D341Med (cell line): ENCODE results near the gene JAG2.

Source experiments
- DNase-seq: peaks from one replicate; pipeline ENCODE4 v3.0.0; 2012; ENCODE audit warnings: low spot score

Gene JAG2

GRCh38 chr14:105181549-105182295 is 13.1 kb upstream of the JAG2 start:
- DNase-seq: no peak

- DNase-seq: peak; percentile 96
Measured at GRCh38 chr14:105180592-105181548, 12.3 kb upstream of the JAG2 start, which contains the start of gene NUDT14. TSS of gene NUDT14 (minus strand) at chr14:105181312. CDS start at chr14:105181209, 103 bp downstream.

- DNase-seq: no peak
Measured at GRCh38 chr14:105179191-105179590, 10.6 kb upstream of the JAG2 start.

- DNase-seq: no peak
Measured at GRCh38 chr14:105178868-105179140, 10.2 kb upstream of the JAG2 start.

GRCh38 chr14:105178069-105178867 is 9.7 kb upstream of the JAG2 start:
- DNase-seq: no peak

- DNase-seq: no peak
Measured at GRCh38 chr14:105177082-105177481, 8.5 kb upstream of the JAG2 start.

- no peak for DNase-seq
Measured at GRCh38 chr14:105176513-105176912, 7.9 kb upstream of the JAG2 start.

GRCh38 chr14:105173901-105174894 is 5.6 kb upstream of the JAG2 start:
- no peak for DNase-seq

- no peak for DNase-seq
Measured at GRCh38 chr14:105173145-105173544, 4.6 kb upstream of the JAG2 start.

- no peak for DNase-seq
Measured at GRCh38 chr14:105172476-105172875, 3.9 kb upstream of the JAG2 start.

- no peak for DNase-seq
Measured at GRCh38 chr14:105171004-105171673, 2.6 kb upstream of the JAG2 start.

- no peak for DNase-seq
Measured at GRCh38 chr14:105169776-105170655, 1.4 kb upstream of the JAG2 start.

GRCh38 chr14:105168979-105169507 is 467 bp upstream of the JAG2 start:
- DNase-seq: peak; percentile 88

- DNase-seq: peak; percentile 79
Measured at GRCh38 chr14:105168093-105168420, 519 bp downstream of the JAG2 start.

GRCh38 chr14:105167303-105168092 is 1.1 kb downstream of the JAG2 start:
- DNase-seq: peak; percentile 92

GRCh38 chr14:105166571-105167302 is 1.8 kb downstream of the JAG2 start:
- DNase-seq: no peak

- DNase-seq: no peak
Measured at GRCh38 chr14:105165761-105166485, 2.7 kb downstream of the JAG2 start.
